SU-DHL-6 (cell line): ENCODE data around the gene KLHL25.

Experiments
- H2AFZ ChIP-seq: fragments of 200-600 bp; sonication (generic); 2 replicates; pipeline ENCODE4 v1.6.1; 2014; ENCODE audit warnings: low read depth, mild to moderate bottlenecking, moderate library complexity, mixed read lengths, antibody characterized with exemption, low read length; ENCODE audit not compliant: severe bottlenecking
- H3F3A ChIP-seq: fragments of 200-600 bp; shearing (Covaris generic); 2 replicates; pipeline ENCODE4 v1.6.0; 2016; ENCODE audit warnings: antibody characterized with exemption, mild to moderate bottlenecking; ENCODE audit not compliant: insufficient read depth
- H3K27ac ChIP-seq: fragments of 200-600 bp; sonication (generic); 2 replicates; pipeline ENCODE4 v1.5.1; 2016; ENCODE audit warnings: low read depth, mild to moderate bottlenecking, low read length, moderate library complexity, mixed read lengths
- H3K27me3 ChIP-seq: fragments of 200-600 bp; sonication (generic), shearing (Covaris generic); 2 replicates; pipeline ENCODE4 v1.6.0; 2014; ENCODE audit warnings: mild to moderate bottlenecking, low read length
- H3K36me3 ChIP-seq: fragments of 200-600 bp; sonication (generic); 2 replicates; pipeline ENCODE4 v1.6.1; 2014; ENCODE audit warnings: mild to moderate bottlenecking, low read length, mixed read lengths
- H3K4me2 ChIP-seq: fragments of 300-600, 200-600 bp; shearing (Covaris generic), sonication (generic); 2 replicates; pipeline ENCODE4 v1.6.0; 2014; ENCODE audit warnings: low read length, low read depth, mild to moderate bottlenecking; ENCODE audit not compliant: poor library complexity, severe bottlenecking
- H3K4me3 ChIP-seq: fragments of 200-600 bp; sonication (generic); 2 replicates; pipeline ENCODE4 v1.5.1; 2014; ENCODE audit warnings: antibody characterized with exemption, low read length, mild to moderate bottlenecking, mixed read lengths; ENCODE audit not compliant: insufficient read depth, poor library complexity, severe bottlenecking
- H3K79me2 ChIP-seq: fragments of 200-600 bp; sonication (generic); 2 replicates; pipeline ENCODE4 v1.6.1; 2014; ENCODE audit warnings: mild to moderate bottlenecking, low read length, moderate library complexity; ENCODE audit not compliant: insufficient read depth
- H3K9ac ChIP-seq: fragments of 200-600 bp; sonication (generic); 2 replicates; pipeline ENCODE4 v1.7.0; 2014; ENCODE audit warnings: mild to moderate bottlenecking, low read length
- H3K9me2 ChIP-seq: fragments of 200-600 bp; sonication (generic); replicated peaks from 2 replicates; pipeline ENCODE4 v1.6.1; 2014; ENCODE audit warnings: low read length; ENCODE audit not compliant: insufficient read depth
- H3K9me3 ChIP-seq: fragments of 200-600 bp; sonication (generic); 2 replicates; pipeline ENCODE4 v1.6.1; 2014; ENCODE audit warnings: low read length, mixed read lengths; ENCODE audit not compliant: insufficient read depth
- H4K20me1 ChIP-seq: fragments of 200-600 bp; sonication (generic); 2 replicates; pipeline ENCODE4 v1.6.1; 2014; ENCODE audit warnings: low read depth, mild to moderate bottlenecking, antibody characterized with exemption, low read length, moderate library complexity, mixed read lengths
- EZH2phosphoT487 ChIP-seq: fragments of 200-600 bp; sonication (generic), shearing (Covaris generic); conservative IDR thresholded peaks from 2 replicates; pipeline ENCODE4 v1.6.1; 2018; ENCODE audit warnings: mild to moderate bottlenecking, antibody characterized with exemption, low read length, moderate library complexity, mixed read lengths
- TF ChIP-seq, protein P1 (sequence below): fragments of 200-600 bp; sonication (generic); IDR thresholded peaks from one replicate; pipeline ENCODE4 v1.5.1; 2017; ENCODE audit warnings: antibody characterized with exemption, mild to moderate bottlenecking, low read length, moderate library complexity; ENCODE audit not compliant: insufficient read depth, poor library complexity, severe bottlenecking

Gene KLHL25

DNA sequence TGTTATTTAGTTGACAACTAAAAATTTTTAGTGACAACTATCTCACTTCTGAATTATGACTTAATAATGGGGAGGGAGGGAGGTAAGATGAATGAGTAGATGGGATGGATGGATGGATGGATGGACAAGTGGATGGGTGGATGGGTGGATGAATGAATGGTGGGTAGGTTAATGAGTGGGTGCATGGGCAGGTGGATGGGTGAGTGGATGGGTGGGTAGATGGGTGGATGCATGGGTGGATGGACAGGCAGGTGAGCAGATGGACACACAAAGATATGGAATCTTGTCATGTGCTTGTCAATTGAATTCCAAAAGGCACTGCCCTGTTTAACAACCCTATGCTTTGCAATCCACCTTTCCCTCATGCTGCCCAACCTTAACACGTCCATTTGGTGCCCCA, 41.5 kb downstream of the KLHL25 start:
- H2AFZ ChIP-seq = no peak overlapping the region
- H4K20me1 ChIP-seq = no peaks in the 10 kb centered on the region
- 0 out of 2 replicates have a peak, but pooled peaks cover 6% of the 10 kb centered on the region for H3F3A ChIP-seq
- H3K27me3 ChIP-seq = no peaks in the 10 kb centered on the region
- TF ChIP-seq EZH2phosphoT487 = no peak
- TF ChIP-seq, protein P1, sequence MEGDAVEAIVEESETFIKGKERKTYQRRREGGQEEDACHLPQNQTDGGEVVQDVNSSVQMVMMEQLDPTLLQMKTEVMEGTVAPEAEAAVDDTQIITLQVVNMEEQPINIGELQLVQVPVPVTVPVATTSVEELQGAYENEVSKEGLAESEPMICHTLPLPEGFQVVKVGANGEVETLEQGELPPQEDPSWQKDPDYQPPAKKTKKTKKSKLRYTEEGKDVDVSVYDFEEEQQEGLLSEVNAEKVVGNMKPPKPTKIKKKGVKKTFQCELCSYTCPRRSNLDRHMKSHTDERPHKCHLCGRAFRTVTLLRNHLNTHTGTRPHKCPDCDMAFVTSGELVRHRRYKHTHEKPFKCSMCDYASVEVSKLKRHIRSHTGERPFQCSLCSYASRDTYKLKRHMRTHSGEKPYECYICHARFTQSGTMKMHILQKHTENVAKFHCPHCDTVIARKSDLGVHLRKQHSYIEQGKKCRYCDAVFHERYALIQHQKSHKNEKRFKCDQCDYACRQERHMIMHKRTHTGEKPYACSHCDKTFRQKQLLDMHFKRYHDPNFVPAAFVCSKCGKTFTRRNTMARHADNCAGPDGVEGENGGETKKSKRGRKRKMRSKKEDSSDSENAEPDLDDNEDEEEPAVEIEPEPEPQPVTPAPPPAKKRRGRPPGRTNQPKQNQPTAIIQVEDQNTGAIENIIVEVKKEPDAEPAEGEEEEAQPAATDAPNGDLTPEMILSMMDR = no peak
- no peaks in the 10 kb centered on the region for H3K9me3 ChIP-seq
- no peak overlapping the region for H3K9ac ChIP-seq
- H3K4me2 ChIP-seq = no peak overlapping the region
- no peak overlapping the region for H3K27ac ChIP-seq
- no peak overlapping the region for H3K4me3 ChIP-seq
- no peaks in the 10 kb centered on the region for H3K36me3 ChIP-seq
- no peaks in the 10 kb centered on the region for H3K9me2 ChIP-seq
- H3K79me2 ChIP-seq = no peaks in the 10 kb centered on the region

DNA sequence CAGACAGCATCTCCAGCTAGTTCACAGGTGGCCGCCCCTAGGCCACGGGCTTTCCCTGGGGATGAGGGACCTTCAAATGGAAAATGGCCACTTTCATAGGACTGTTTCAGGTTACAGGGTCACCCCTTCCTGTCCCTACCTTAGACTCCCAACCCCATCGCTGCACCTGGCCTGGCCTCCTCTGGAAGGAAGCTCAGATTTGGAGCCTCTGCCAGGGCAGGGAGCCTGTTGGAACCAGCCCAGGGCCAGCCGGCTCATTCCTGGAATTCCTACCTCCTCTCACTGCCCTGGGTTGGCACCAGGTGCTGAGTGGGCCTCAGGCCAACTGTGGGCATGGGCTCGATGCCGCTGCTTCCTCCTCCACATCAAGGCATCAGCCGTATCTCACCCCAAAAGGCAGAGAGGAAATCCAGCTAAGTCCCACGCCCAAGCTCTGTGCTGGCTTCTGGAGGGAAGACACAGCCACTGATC, 42.2 kb downstream of the KLHL25 start:
- Histone ChIP-seq H3K36me3 (peaks cover 2% of the 10 kb centered on the region; the same call in 1 of the 2 replicates), H3K4me2 (no peak overlapping the region), H2AFZ (no peak overlapping the region), H3K27ac (no peak overlapping the region), H4K20me1 (no peaks in the 10 kb centered on the region), H3K27me3 (no peaks in the 10 kb centered on the region), H3K9me2 (no peaks in the 10 kb centered on the region), H3K9ac (no peak overlapping the region), H3K9me3 (no peaks in the 10 kb centered on the region), H3K79me2 (no peaks in the 10 kb centered on the region), H3K4me3 (no peak overlapping the region), H3F3A (0 out of 2 replicates have a peak, but pooled peaks cover 9% of the 10 kb centered on the region)
- TF ChIP-seq, protein P1 = no peak
- TF ChIP-seq EZH2phosphoT487 = no peak

DNA sequence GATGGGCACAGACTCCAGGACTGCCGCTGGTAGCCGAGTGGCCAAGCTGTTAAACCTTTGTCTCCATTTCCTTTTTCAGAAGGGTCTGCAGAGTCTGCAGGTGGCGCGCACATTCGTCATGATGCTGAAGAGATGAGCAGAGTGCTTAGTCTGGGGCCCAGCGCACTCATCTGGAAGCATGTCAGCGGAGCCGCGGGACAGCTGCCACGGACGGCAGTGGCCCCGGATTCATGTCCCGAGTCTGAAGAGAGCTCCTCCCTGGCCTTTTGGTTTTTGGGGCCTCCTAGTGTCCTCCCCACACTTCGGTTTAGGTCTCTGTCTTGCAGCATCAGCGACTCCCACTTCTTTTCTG, 42.6 kb downstream of the KLHL25 start:
- no peaks in the 10 kb centered on the region for H3K79me2 ChIP-seq
- H3K27me3 ChIP-seq = no peaks in the 10 kb centered on the region
- no peak overlapping the region for H3K4me2 ChIP-seq
- TF ChIP-seq EZH2phosphoT487 = no peak
- TF ChIP-seq, protein P1 = no peak
- H3K9me3 ChIP-seq = no peaks in the 10 kb centered on the region
- H3K4me3 ChIP-seq = no peak overlapping the region
- peaks cover 5% of the 10 kb centered on the region; the same call in 1 of the 2 replicates for H3K36me3 ChIP-seq
- 0 out of 2 replicates have a peak, but pooled peaks cover 13% of the 10 kb centered on the region for H3F3A ChIP-seq
- H2AFZ ChIP-seq = no peak overlapping the region
- H4K20me1 ChIP-seq = no peaks in the 10 kb centered on the region
- no peak overlapping the region for H3K9ac ChIP-seq
- H3K9me2 ChIP-seq = no peaks in the 10 kb centered on the region
- no peak overlapping the region for H3K27ac ChIP-seq
